WTC11 (cell line): ENCODE results near the gene ALOXE3. TPM values are rescaled to one million over a fixed set of nuclear protein-coding genes. Genes with fewer than 3 reads are reported as not detected.
A peak's percentile ranks its signal among the peaks of the same experiment; 100 is the strongest.

Experiments
- ATAC-seq: fragments of 200-7000 bp; cut with Tn5 transposase; 2 replicates; pipeline ENCODE4 v1.10.0; 2021; ENCODE audit warnings: mild to moderate bottlenecking, moderate library complexity
- CTCF ChIA-PET: fragments of 300-600 bp; sonication (Branson Sonifier 250); formaldehyde crosslinking; loops from one replicate; lab custom pipeline; 2021; ENCODE audit warnings: antibody characterized with exemption; lab: Charles Lee
- POLR2A ChIA-PET: fragments of 350-600 bp; sonication (Branson Sonifier 250); formaldehyde crosslinking; loops from one replicate; lab custom pipeline; 2021; ENCODE audit warnings: antibody characterized with exemption; lab: Charles Lee
- DNase-seq: peaks from one replicate; pipeline ENCODE4 v3.0.0; 2021; ENCODE audit warnings: low spot score
- H3K27ac Mint-ChIP-seq: 2 replicates; pipeline ENCODE4 v1.8.0; 2021; ENCODE audit warnings: mixed read lengths
- H3K27me3 Mint-ChIP-seq: 2 replicates; pipeline ENCODE4 v1.8.0; 2021; ENCODE audit warnings: low read depth, mild to moderate bottlenecking, moderate library complexity, mixed read lengths
- H3K36me3 Mint-ChIP-seq: 2 replicates; pipeline ENCODE4 v1.8.0; 2021; ENCODE audit warnings: mixed read lengths
- H3K4me1 Mint-ChIP-seq: 2 replicates; pipeline ENCODE4 v1.8.0; 2022; ENCODE audit warnings: mixed read lengths
- H3K4me3 Mint-ChIP-seq: 2 replicates; pipeline ENCODE4 v1.8.0; 2021; ENCODE audit warnings: mild to moderate bottlenecking, moderate library complexity, mixed read lengths
- H3K9me3 Mint-ChIP-seq: 2 replicates; pipeline ENCODE4 v1.8.0; 2021; ENCODE audit warnings: mixed read lengths
- ATF1 ChIP-seq: sonication (generic); formaldehyde crosslinking; IDR thresholded peaks from 2 replicates; pipeline ENCODE4 v1.8.1; 2023; ENCODE audit warnings: mild to moderate bottlenecking, moderate library complexity, missing genetic modification reagents
- E2F5 ChIP-seq: sonication (generic); formaldehyde crosslinking; IDR thresholded peaks from 2 replicates; pipeline ENCODE4 v1.8.1; 2022; ENCODE audit warnings: mild to moderate bottlenecking, moderate library complexity, missing genetic modification reagents
- ESRRA ChIP-seq: sonication (generic); formaldehyde crosslinking; IDR thresholded peaks from 2 replicates; pipeline ENCODE4 v1.8.1; 2022; ENCODE audit warnings: mild to moderate bottlenecking, missing genetic modification reagents, borderline replicate concordance
- KAT7 ChIP-seq: sonication (generic); formaldehyde crosslinking; IDR thresholded peaks from 2 replicates; pipeline ENCODE4 v1.8.1; 2023; ENCODE audit warnings: missing genetic modification reagents, mild to moderate bottlenecking, borderline replicate concordance
- NFYB ChIP-seq: sonication (generic); formaldehyde crosslinking; conservative IDR thresholded peaks from 2 replicates; pipeline ENCODE4 v1.8.0; 2022; ENCODE audit warnings: low read depth, missing genetic modification reagents
- OVOL2 ChIP-seq: fragments of 250-450 bp; sonication (Bioruptor Pico); IDR thresholded peaks from 2 replicates; pipeline ENCODE4 v1.9.0; 2021; ENCODE audit warnings: mild to moderate bottlenecking, borderline replicate concordance
- PREB ChIP-seq: sonication (generic); formaldehyde crosslinking; IDR thresholded peaks from 2 replicates; pipeline ENCODE4 v1.8.1; 2022; ENCODE audit warnings: mild to moderate bottlenecking, missing genetic modification reagents, moderate library complexity, borderline replicate concordance
- ZBTB43 ChIP-seq: sonication (generic); formaldehyde crosslinking; IDR thresholded peaks from 2 replicates; pipeline ENCODE4 v1.8.1; 2023; ENCODE audit warnings: mild to moderate bottlenecking, missing genetic modification reagents
- ZMAT4 ChIP-seq: fragments of 250-450 bp; sonication (Bioruptor Pico); IDR thresholded peaks from 2 replicates; pipeline ENCODE4 v1.9.0; 2021; ENCODE audit warnings: mild to moderate bottlenecking
- ZNF121 ChIP-seq: sonication (generic); formaldehyde crosslinking; IDR thresholded peaks from 2 replicates; pipeline ENCODE4 v1.8.0; 2023; ENCODE audit warnings: missing genetic modification reagents
- ZNF219 ChIP-seq: sonication (generic); formaldehyde crosslinking; IDR thresholded peaks from 2 replicates; pipeline ENCODE4 v1.8.0; 2023; ENCODE audit warnings: missing genetic modification reagents, mild to moderate bottlenecking, borderline replicate concordance
- ZNF425 ChIP-seq: fragments of 250-450 bp; sonication (Bioruptor Pico); conservative IDR thresholded peaks from 2 replicates; pipeline ENCODE4 v1.9.0; 2021; ENCODE audit warnings: mild to moderate bottlenecking
- ZNF532 ChIP-seq: fragments of 250-450 bp; sonication (Bioruptor Pico); IDR thresholded peaks from 2 replicates; pipeline ENCODE4 v1.9.0; 2021; ENCODE audit warnings: mild to moderate bottlenecking, borderline replicate concordance
- ZSCAN18 ChIP-seq: fragments of 250-450 bp; sonication (Bioruptor Pico); IDR thresholded peaks from 2 replicates; pipeline ENCODE4 v2.1.2; 2022; ENCODE audit warnings: mild to moderate bottlenecking, moderate library complexity
- total RNA-seq: library from RNA; stranded (reverse); gene quantifications from 3 replicates; pipeline ENCODE4 v1.2.3, GENCODE V29; 2021

ALOXE3 gene
- total RNA-seq, 1 experiment from 2014 or later: 0.81 TPM

- no peak for TF ChIP-seq E2F5 (CRISPR knock-in tag)
- TF ChIP-seq PREB (CRISPR knock-in tag): no peak
- no peak for TF ChIP-seq ZBTB43 (CRISPR knock-in tag)
- TF ChIP-seq ZSCAN18 (CRISPR knock-in tag): no peak
- no peak for TF ChIP-seq ZMAT4 (CRISPR knock-in tag)
- TF ChIP-seq OVOL2 (CRISPR knock-in tag): no peak
- no peak for TF ChIP-seq ZNF121 (CRISPR knock-in tag)
- no peak for TF ChIP-seq ZNF219 (CRISPR knock-in tag)
- no peak for TF ChIP-seq KAT7
- no peak for TF ChIP-seq ZNF532 (CRISPR knock-in tag)
- no peak for TF ChIP-seq ESRRA
- no peak for TF ChIP-seq ATF1 (CRISPR knock-in tag)
These were observed 661 bp upstream of the ALOXE3 start (continued) for GRCh38 chr17:8118769-8119580.

GRCh38 chr17:8117367-8117979 is 841 bp downstream of the ALOXE3 start:
- Mint-ChIP-seq H3K9me3 (no peaks in the 10 kb centered on the region), H3K4me3 (peak overlapping the region; percentile 85), H3K4me1 (peaks cover 3% of the 10 kb centered on the region; the same call in 1 of the 2 replicates), H3K27ac (no peak overlapping the region), H3K27me3 (peaks cover 73% of the 10 kb centered on the region)
- DNase-seq (no peak), ATAC-seq (no peak)
- ChIA-PET CTCF (interaction anchor here (0.7 to 9.8 kb wide), 17 partner anchors 8 to 127 kb away, joined by 3 to 118 read pairs (median 11); no protein-coding TSS in a partner anchor), POLR2A (no interaction called here)
- TF ChIP-seq NFYB (CRISPR knock-in tag): no peak
- no peak for TF ChIP-seq ZNF425
- TF ChIP-seq, all 79 proteins: peak for 0
- no peaks in the 10 kb centered on the region for H3K36me3 Mint-ChIP-seq
